GM06990 (cell line): ENCODE data around the gene ZNF175.

Source experiments
- DNase-seq: peaks from one replicate; pipeline ENCODE4 v3.0.0-alpha.2; 2011; ENCODE audit not compliant: insufficient read length; ENCODE audit errors: extremely low read depth
- H3K27me3 ChIP-seq: replicated peaks from 2 replicates; pipeline ENCODE4 v1.6.0; 2011; ENCODE audit warnings: low read length; ENCODE audit not compliant: control insufficient read depth, insufficient read depth
- H3K36me3 ChIP-seq: 2 replicates; pipeline ENCODE4 v1.5.1; 2011; ENCODE audit warnings: low read length; ENCODE audit not compliant: control insufficient read depth, insufficient read depth
- H3K4me3 ChIP-seq: replicated peaks from 2 replicates; pipeline ENCODE4 v1.5.1; 2011; ENCODE audit warnings: low read depth, mild to moderate bottlenecking, control low read depth, low read length
- CTCF ChIP-seq: IDR thresholded peaks from 2 replicates; pipeline ENCODE4 v1.5.1; 2011; ENCODE audit warnings: low read length, control low read depth, mild to moderate bottlenecking, inconsistent platforms; ENCODE audit not compliant: insufficient read depth, poor library complexity, severe bottlenecking

The ZNF175 gene

GRCh38 chr19:51572410-51572809 is 1.3 kb downstream of the ZNF175 start:
- Histone ChIP-seq H3K4me3 (peak overlapping the region; percentile 86), H3K27me3 (no peaks in the 10 kb centered on the region), H3K36me3 (peaks cover 6% of the 10 kb centered on the region; the same call in 1 of the 2 replicates)
- DNase-seq, result no peak
- TF ChIP-seq CTCF, result no peak

DNA sequence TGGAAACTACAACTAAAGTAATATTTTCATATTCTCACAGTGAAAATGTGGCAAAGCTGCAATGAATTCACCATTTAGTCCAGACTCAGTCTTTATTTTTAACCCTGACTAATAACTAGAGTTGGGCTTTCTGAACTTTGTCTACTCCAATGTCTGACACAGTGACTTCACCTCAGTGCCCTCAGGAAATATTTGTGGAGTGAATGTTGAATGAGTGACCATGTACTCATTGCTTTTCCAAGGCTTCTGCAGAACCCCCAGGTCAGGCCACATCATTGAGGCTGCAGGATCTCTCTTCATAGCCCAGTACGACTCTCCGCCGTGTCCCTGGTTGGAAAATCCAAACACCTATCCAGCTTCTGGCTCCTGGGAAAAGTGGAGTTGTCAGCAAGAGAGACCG is 1.8 kb downstream of the ZNF175 start:
- no peak for DNase-seq
- H3K36me3 ChIP-seq, result peaks cover 6% of the 10 kb centered on the region; the same call in 1 of the 2 replicates
- no peaks in the 10 kb centered on the region for H3K27me3 ChIP-seq
- no peak overlapping the region for H3K4me3 ChIP-seq
- no peak for TF ChIP-seq CTCF

DNA sequence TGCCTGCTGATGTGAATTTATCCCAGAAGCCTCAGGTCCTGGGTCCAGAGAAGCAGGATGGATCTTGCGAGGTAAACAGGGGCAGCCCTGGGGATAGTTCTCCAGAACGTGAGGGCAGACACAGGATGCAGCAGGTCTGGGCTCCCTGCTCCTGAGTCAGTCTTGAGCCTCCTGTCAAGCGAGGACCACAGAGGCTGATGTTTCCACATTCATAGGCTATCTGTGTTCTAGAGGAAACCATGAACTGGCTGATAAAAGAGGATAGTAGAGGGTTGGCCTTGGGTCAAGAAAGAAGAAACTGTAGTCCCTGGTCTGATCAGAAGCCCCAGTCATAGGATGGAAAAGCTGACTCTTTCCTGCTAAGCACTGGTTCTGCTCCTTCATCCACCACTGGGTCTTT is 2.2 kb downstream of the ZNF175 start:
- Histone ChIP-seq H3K36me3 (peaks cover 6% of the 10 kb centered on the region; the same call in 1 of the 2 replicates), H3K4me3 (no peak overlapping the region), H3K27me3 (no peaks in the 10 kb centered on the region)
- DNase-seq, result no peak
- no peak for TF ChIP-seq CTCF

DNA sequence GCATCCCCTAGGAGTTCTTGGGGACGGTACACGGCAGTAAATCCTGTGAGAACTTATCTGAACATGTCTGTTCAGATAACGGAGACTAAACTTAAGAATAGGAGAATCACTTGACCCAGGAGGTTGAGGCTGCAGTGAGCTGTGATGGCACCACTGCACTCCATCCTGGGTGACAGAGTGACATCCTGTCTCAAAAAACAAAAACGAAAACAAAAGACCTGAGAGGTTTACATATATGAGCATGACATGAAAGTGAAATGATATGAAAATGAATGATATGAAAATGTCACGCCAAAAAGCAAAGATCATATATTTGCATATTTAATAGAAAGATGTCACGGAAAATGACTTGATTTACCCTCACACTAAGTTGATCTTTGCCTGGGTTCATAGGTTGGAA is 5.8 kb downstream of the ZNF175 start:
- peaks cover 12% of the 10 kb centered on the region for H3K36me3 ChIP-seq
- no peak for TF ChIP-seq CTCF
- DNase-seq, result no peak
- no peak overlapping the region for H3K4me3 ChIP-seq
- H3K27me3 ChIP-seq, result no peaks in the 10 kb centered on the region

GRCh38 chr19:51586103-51586728 is 15.1 kb downstream of the ZNF175 start:
- Histone ChIP-seq H3K27me3 (no peaks in the 10 kb centered on the region), H3K4me3 (no peak overlapping the region), H3K36me3 (peaks cover 18% of the 10 kb centered on the region)
- TF ChIP-seq CTCF, result no peak
- DNase-seq, result no peak

- H3K27me3 ChIP-seq, result no peaks in the 10 kb centered on the region
- H3K36me3 ChIP-seq, result peaks cover 13% of the 10 kb centered on the region
- H3K4me3 ChIP-seq, result no peak overlapping the region
- no peak for DNase-seq
- no peak for TF ChIP-seq CTCF
Measured at GRCh38 chr19:51586799-51587198, 15.7 kb downstream of the ZNF175 start.
